ENCODE results near the gene CDC40. TPM values are rescaled to one million over a fixed set of nuclear protein-coding genes. Genes with fewer than 3 reads are reported as not detected.

Gene CDC40
- total and polyA plus RNA-seq, 7 donors, result 8.5 to 27.7 (median 13.9) TPM

GRCh38 chr6:110147870-110148269 is 32.4 kb upstream of the CDC40 start:
- no peak for DNase-seq
- Histone ChIP-seq H3K27me3 (ENCODE audit: insufficient read depth in 3 of 3, low read length in 2 of 3) (no peaks in the 10 kb centered on the region), H3K9me3 (no peaks in the 10 kb centered on the region), H3K4me3 (no peak overlapping the region), H3K4me1 (no peaks in the 10 kb centered on the region), H3K27ac (no peak overlapping the region), H3K36me3 (ENCODE audit: insufficient read depth in 1 of 2, low read depth in 1 of 2) (no peaks in the 10 kb centered on the region)
- no peak for ATAC-seq
- intact Hi-C loops (cut with DNase I), result no loop called here
- TF ChIP-seq, protein P1, sequence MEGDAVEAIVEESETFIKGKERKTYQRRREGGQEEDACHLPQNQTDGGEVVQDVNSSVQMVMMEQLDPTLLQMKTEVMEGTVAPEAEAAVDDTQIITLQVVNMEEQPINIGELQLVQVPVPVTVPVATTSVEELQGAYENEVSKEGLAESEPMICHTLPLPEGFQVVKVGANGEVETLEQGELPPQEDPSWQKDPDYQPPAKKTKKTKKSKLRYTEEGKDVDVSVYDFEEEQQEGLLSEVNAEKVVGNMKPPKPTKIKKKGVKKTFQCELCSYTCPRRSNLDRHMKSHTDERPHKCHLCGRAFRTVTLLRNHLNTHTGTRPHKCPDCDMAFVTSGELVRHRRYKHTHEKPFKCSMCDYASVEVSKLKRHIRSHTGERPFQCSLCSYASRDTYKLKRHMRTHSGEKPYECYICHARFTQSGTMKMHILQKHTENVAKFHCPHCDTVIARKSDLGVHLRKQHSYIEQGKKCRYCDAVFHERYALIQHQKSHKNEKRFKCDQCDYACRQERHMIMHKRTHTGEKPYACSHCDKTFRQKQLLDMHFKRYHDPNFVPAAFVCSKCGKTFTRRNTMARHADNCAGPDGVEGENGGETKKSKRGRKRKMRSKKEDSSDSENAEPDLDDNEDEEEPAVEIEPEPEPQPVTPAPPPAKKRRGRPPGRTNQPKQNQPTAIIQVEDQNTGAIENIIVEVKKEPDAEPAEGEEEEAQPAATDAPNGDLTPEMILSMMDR (IDR thresholded peaks at IDR 0.05), result no peak
- whole genome bisulfite sequencing, 3 donors, result 78 to 85% (median 85%) methylated on average over 3 of the region's 3 CpGs

- H3K27me3 ChIP-seq (ENCODE audit: insufficient read depth in 3 of 3, low read length in 2 of 3), result no peaks in the 10 kb centered on the region
- no peaks in the 10 kb centered on the region for H3K36me3 ChIP-seq (ENCODE audit: insufficient read depth in 1 of 2, low read depth in 1 of 2)
- ATAC-seq (no peak), DNase-seq (no peak)
- H3K4me3 ChIP-seq, result no peak overlapping the region
- TF ChIP-seq, protein P1 (IDR thresholded peaks at IDR 0.05), result no peak
- 92 to 100% (median 95%) methylated on average over 1 of the region's 1 CpG for WGBS, 3 donors
- no peak overlapping the region for H3K27ac ChIP-seq
- no peaks in the 10 kb centered on the region for H3K4me1 ChIP-seq
- intact Hi-C loops (cut with DNase I), result no loop called here
- H3K9me3 ChIP-seq, result no peaks in the 10 kb centered on the region
Observed at GRCh38 chr6:110158479-110158878, 21.7 kb upstream of the CDC40 start.

DNA sequence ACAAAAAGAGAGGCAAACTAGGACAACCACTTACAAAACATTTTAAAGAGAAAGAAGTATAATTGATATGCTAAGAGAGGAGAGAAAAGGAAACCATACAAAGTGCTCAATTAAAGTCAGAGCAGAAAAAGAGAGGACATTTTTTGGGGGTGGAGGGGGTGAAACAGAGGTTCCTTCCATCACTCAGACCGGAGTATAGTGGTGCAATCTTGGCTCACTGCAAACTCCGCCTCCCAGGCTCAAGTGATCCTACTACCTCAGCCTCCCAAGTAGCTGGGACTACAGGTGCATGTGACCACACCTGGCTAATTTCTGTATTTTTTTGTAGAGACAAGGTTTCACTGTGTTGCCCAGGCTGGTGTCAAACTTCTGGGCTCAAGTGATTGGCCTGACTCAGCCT is 10.1 kb upstream of the CDC40 start:
- 90 to 96% (median 92%) methylated on average over 2 of the region's 2 CpGs for WGBS, 3 donors

DNA sequence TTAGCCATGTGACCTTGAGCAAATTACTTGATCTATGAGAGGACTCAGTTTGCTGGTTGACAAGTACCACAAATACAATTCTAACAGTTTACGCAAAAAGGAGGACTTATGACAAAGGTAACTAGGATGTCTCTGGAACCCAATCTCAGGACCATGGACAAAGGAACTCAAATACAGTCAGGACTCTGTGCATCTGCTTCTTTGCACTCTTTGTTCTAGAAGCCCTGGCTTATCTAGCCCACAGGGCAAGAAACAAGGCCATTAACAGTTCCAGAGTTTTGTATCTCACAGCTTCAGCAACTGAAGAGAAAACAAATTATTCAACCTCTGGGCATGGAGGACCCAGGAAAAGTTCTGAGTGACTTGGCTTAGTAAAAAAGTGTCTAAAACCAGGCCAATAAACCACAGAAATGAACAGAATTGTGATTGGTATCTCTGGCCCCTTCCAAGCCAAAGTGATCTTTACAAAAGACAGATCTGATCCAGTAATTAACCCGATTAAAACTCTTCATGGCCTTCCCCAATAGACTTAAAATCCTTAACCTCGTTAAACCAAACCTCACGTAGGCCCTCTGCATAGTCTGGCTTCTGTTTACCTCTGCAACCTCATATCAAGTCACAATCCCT is 6.6 kb upstream of the CDC40 start:
- Histone ChIP-seq H3K27me3 (ENCODE audit: insufficient read depth in 3 of 3, low read length in 2 of 3) (peaks cover 0 to 26% (median 0%) of the 10 kb centered on the region in 3 donors), H3K27ac (no peak overlapping the region), H3K4me3 (no peak overlapping the region), H3K36me3 (ENCODE audit: insufficient read depth in 1 of 2, low read depth in 1 of 2) (no peaks in the 10 kb centered on the region), H3K4me1 (no peaks in the 10 kb centered on the region), H3K9me3 (no peaks in the 10 kb centered on the region)
- intact Hi-C loops (cut with DNase I), result no loop called here
- DNase-seq (no peak), ATAC-seq (no peak)
- WGBS, 3 donors, result 86 to 94% (median 91%) methylated on average over 4 of the region's 4 CpGs
- TF ChIP-seq, protein P1 (IDR thresholded peaks at IDR 0.05), result no peak

More for the DNA sequence above, 10.1 kb upstream of the CDC40 start:
- H3K4me3 ChIP-seq, result no peak overlapping the region
- no peak for DNase-seq
- ATAC-seq, result no peak
- no peak overlapping the region for H3K27ac ChIP-seq
- H3K9me3 ChIP-seq, result no peaks in the 10 kb centered on the region
- TF ChIP-seq, protein P1 (IDR thresholded peaks at IDR 0.05), result no peak
- no peaks in the 10 kb centered on the region for H3K36me3 ChIP-seq (ENCODE audit: insufficient read depth in 1 of 2, low read depth in 1 of 2)
- H3K27me3 ChIP-seq (ENCODE audit: insufficient read depth in 3 of 3, low read length in 2 of 3), result peaks cover 0 to 10% (median 0%) of the 10 kb centered on the region in 3 donors
- no peaks in the 10 kb centered on the region for H3K4me1 ChIP-seq
- intact Hi-C loops (cut with DNase I), result no loop called here

Data from psoas muscle (tissue), 8 donors.